Measurements from ENCODE around the gene SCG3.

The SCG3 gene

GRCh38 chr15:51680321-51680720, 982 bp upstream of the SCG3 start:
- no peak for DNase-seq

- DNase-seq: no peak
Observed at GRCh38 chr15:51687565-51687964, 6.3 kb downstream of the SCG3 start.

- DNase-seq: no peak
Observed at GRCh38 chr15:51688863-51689262, 7.6 kb downstream of the SCG3 start.

GRCh38 chr15:51692154-51692553, 10.9 kb downstream of the SCG3 start:
- DNase-seq: no peak

GRCh38 chr15:51696566-51696965, 15.3 kb downstream of the SCG3 start:
- no peak for DNase-seq

GRCh38 chr15:51697163-51697562, 15.9 kb downstream of the SCG3 start:
- no peak for DNase-seq

GRCh38 chr15:51699373-51699772, 18.1 kb downstream of the SCG3 start:
- no peak for DNase-seq

GRCh38 chr15:51702710-51703109, 21.4 kb downstream of the SCG3 start:
- no peak for DNase-seq

GRCh38 chr15:51706291-51706690, 25.0 kb downstream of the SCG3 start:
- no peak for DNase-seq

- DNase-seq: no peak
Observed at GRCh38 chr15:51706926-51707608, 25.8 kb downstream of the SCG3 start.

- no peak for DNase-seq
Observed at GRCh38 chr15:51708013-51708412, 26.7 kb downstream of the SCG3 start.

- no peak for DNase-seq
Observed at GRCh38 chr15:51709031-51709430, 27.7 kb downstream of the SCG3 start.

- DNase-seq: no peak
Observed at GRCh38 chr15:51714162-51714561, 32.9 kb downstream of the SCG3 start.

GRCh38 chr15:51714911-51715310, 33.6 kb downstream of the SCG3 start:
- no peak for DNase-seq

GRCh38 chr15:51718219-51718618, 36.9 kb downstream of the SCG3 start:
- no peak for DNase-seq

- DNase-seq: no peak
Observed at GRCh38 chr15:51718746-51719145, 37.4 kb downstream of the SCG3 start.

- DNase-seq: no peak
Observed at GRCh38 chr15:51720201-51720995, 39.1 kb downstream of the SCG3 start.

GRCh38 chr15:51721199-51721960, 40.1 kb downstream of the SCG3 start:
- no peak for DNase-seq

GRCh38 chr15:51724199-51724598, 42.9 kb downstream of the SCG3 start:
- no peak for DNase-seq

GRCh38 chr15:51724673-51725072, 43.4 kb downstream of the SCG3 start:
- DNase-seq: no peak

GRCh38 chr15:51726302-51727073, 45.2 kb downstream of the SCG3 start:
- DNase-seq: peak; percentile 45 to 48

- no peak for DNase-seq
Observed at GRCh38 chr15:51727141-51727897, 46.0 kb downstream of the SCG3 start.

Measured in activated CD4-positive, alpha-beta T cell treated with anti-CD3 and anti-CD28 coated beads, Interleukin-2, amount 50 U/mL, for 4 hours (primary cell).